GM21423 (cell line): ENCODE measurements around the gene TRAT1.
"Not testable (repeated sequence)": the region's sequence is repeated elsewhere in the genome, so short reads cannot be mapped to it uniquely, and the experiment has no call there.

Experiments used
- ATAC-seq: cut with Tn5 transposase; IDR thresholded peaks from one replicate; pipeline ENCODE4 v1.9.1; 2021; ENCODE audit warnings: mild to moderate bottlenecking, moderate library complexity; ENCODE audit not compliant: unreplicated experiment

Gene TRAT1

GRCh38 chr3:108822123-108822897, at the start of gene TRAT1:
Gene TRAT1, plus strand, starts transcription at chr3:108822786. Its CDS starts 142 bp downstream, at chr3:108822928.
- ATAC-seq = no peak

GRCh38 chr3:108775649-108776048, 46.9 kb upstream of the TRAT1 start:
- no peak for ATAC-seq

- ATAC-seq = no peak
Measured at GRCh38 chr3:108779496-108779895, 43.1 kb upstream of the TRAT1 start.

GRCh38 chr3:108780235-108780634, 42.4 kb upstream of the TRAT1 start:
- no peak for ATAC-seq

- ATAC-seq = no peak
Measured at GRCh38 chr3:108791473-108791872, 31.1 kb upstream of the TRAT1 start.

GRCh38 chr3:108804437-108804836, 18.1 kb upstream of the TRAT1 start:
- no peak for ATAC-seq

GRCh38 chr3:108804966-108805365, 17.6 kb upstream of the TRAT1 start:
- ATAC-seq = no peak

GRCh38 chr3:108806316-108806715, 16.3 kb upstream of the TRAT1 start:
- no peak for ATAC-seq

- peak; percentile 77 for ATAC-seq
Measured at GRCh38 chr3:108818404-108818803, 4.2 kb upstream of the TRAT1 start.

GRCh38 chr3:108820586-108820985, 2.0 kb upstream of the TRAT1 start:
- ATAC-seq = no peak

GRCh38 chr3:108823227-108823626, 641 bp downstream of the TRAT1 start:
- no peak for ATAC-seq

- ATAC-seq = not testable (repeated sequence)
Measured at GRCh38 chr3:108823803-108824202, 1.2 kb downstream of the TRAT1 start.

GRCh38 chr3:108826309-108827187, 4.0 kb downstream of the TRAT1 start:
- no peak for ATAC-seq

GRCh38 chr3:108830381-108830780, 7.8 kb downstream of the TRAT1 start:
- no peak for ATAC-seq

GRCh38 chr3:108830991-108831614, 8.5 kb downstream of the TRAT1 start:
- no peak for ATAC-seq

GRCh38 chr3:108833611-108834010, 11.0 kb downstream of the TRAT1 start:
- ATAC-seq = no peak

GRCh38 chr3:108834551-108834950, 12.0 kb downstream of the TRAT1 start:
- no peak for ATAC-seq

- ATAC-seq = no peak
Measured at GRCh38 chr3:108835101-108835500, 12.5 kb downstream of the TRAT1 start.

- no peak for ATAC-seq
Measured at GRCh38 chr3:108838436-108838835, 15.8 kb downstream of the TRAT1 start.

- ATAC-seq = no peak
Measured at GRCh38 chr3:108845709-108846293, 23.2 kb downstream of the TRAT1 start.

- ATAC-seq = no peak
Measured at GRCh38 chr3:108847187-108847586, 24.6 kb downstream of the TRAT1 start.
